HG03342 (cell line): ENCODE measurements around the gene HGS.
A peak's percentile ranks its signal among the peaks of the same experiment; 100 is the strongest.

Experiments used
- ATAC-seq: cut with Tn5 transposase; IDR thresholded peaks from one replicate; pipeline ENCODE4 v1.9.1; 2021; ENCODE audit warnings: mild to moderate bottlenecking, moderate library complexity; ENCODE audit not compliant: unreplicated experiment

Gene HGS

GRCh38 chr17:81685108-81685507, 1.3 kb downstream of the HGS start:
- ATAC-seq, result no peak

- ATAC-seq, result no peak
Observed at GRCh38 chr17:81686614-81687013, 2.8 kb downstream of the HGS start.

- ATAC-seq, result no peak
Observed at GRCh38 chr17:81687770-81688541, 4.1 kb downstream of the HGS start.

- no peak for ATAC-seq
Observed at GRCh38 chr17:81688616-81689015, 4.8 kb downstream of the HGS start.

GRCh38 chr17:81690066-81690465, 6.3 kb downstream of the HGS start:
- ATAC-seq, result no peak

- no peak for ATAC-seq
Observed at GRCh38 chr17:81690549-81690948, 6.7 kb downstream of the HGS start.

GRCh38 chr17:81691196-81691595, 7.4 kb downstream of the HGS start:
- no peak for ATAC-seq

- ATAC-seq, result no peak
Observed at GRCh38 chr17:81691608-81692007, 7.8 kb downstream of the HGS start.

GRCh38 chr17:81693509-81694210, 9.8 kb downstream of the HGS start:
- no peak for ATAC-seq

- no peak for ATAC-seq
Observed at GRCh38 chr17:81694810-81695209, 11.0 kb downstream of the HGS start.

GRCh38 chr17:81695211-81695610, 11.4 kb downstream of the HGS start:
- ATAC-seq, result no peak

GRCh38 chr17:81695801-81696200, 12.0 kb downstream of the HGS start:
- no peak for ATAC-seq

GRCh38 chr17:81696218-81696941, 12.6 kb downstream of the HGS start:
- ATAC-seq, result no peak

- no peak for ATAC-seq
Observed at GRCh38 chr17:81697261-81698044, 13.6 kb downstream of the HGS start.

GRCh38 chr17:81700353-81701287, 16.8 kb downstream of the HGS start:
- ATAC-seq, result no peak

- ATAC-seq, result no peak
Observed at GRCh38 chr17:81701288-81702071, 17.7 kb downstream of the HGS start.

- ATAC-seq, result peak; percentile 82
Observed at GRCh38 chr17:81702934-81703746, 19.3 kb downstream of the HGS start, which contains the start of gene MRPL12. MRPL12 (plus strand) TSS chr17:81703367; CDS start chr17:81703502, 135 bp downstream.
